ENCODE results near the gene MTM1. TPM values are rescaled to one million over a fixed set of nuclear protein-coding genes. Genes with fewer than 3 reads are reported as not detected.

MTM1 gene
- total and polyA plus RNA-seq, 2 donors (not counting 1 experiment from before 2014, with no cell fraction given), result 8.7 to 29.8 TPM

GRCh38 chrX:150616179-150616862 is 47.9 kb downstream of the MTM1 start:
- ChIA-PET POLR2A (no interaction called here), CTCF (no interaction called here)
- H3K4me3 Mint-ChIP-seq, result no peak overlapping the region
- H3K4me2 ChIP-seq (replicated peaks; ENCODE audit: low read depth, low read length, poor library complexity, severe bottlenecking), result no peak overlapping the region
- H2AFZ ChIP-seq (ENCODE audit: insufficient read depth, low read depth, low read length, poor library complexity, severe bottlenecking), result no peak overlapping the region
- TF ChIP-seq, protein P1, sequence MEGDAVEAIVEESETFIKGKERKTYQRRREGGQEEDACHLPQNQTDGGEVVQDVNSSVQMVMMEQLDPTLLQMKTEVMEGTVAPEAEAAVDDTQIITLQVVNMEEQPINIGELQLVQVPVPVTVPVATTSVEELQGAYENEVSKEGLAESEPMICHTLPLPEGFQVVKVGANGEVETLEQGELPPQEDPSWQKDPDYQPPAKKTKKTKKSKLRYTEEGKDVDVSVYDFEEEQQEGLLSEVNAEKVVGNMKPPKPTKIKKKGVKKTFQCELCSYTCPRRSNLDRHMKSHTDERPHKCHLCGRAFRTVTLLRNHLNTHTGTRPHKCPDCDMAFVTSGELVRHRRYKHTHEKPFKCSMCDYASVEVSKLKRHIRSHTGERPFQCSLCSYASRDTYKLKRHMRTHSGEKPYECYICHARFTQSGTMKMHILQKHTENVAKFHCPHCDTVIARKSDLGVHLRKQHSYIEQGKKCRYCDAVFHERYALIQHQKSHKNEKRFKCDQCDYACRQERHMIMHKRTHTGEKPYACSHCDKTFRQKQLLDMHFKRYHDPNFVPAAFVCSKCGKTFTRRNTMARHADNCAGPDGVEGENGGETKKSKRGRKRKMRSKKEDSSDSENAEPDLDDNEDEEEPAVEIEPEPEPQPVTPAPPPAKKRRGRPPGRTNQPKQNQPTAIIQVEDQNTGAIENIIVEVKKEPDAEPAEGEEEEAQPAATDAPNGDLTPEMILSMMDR (IDR thresholded peaks at IDR 0.05), result no peak
- TF ChIP-seq EZH2 (IDR thresholded peaks at IDR 0.05; ENCODE audit: borderline replicate concordance, insufficient read depth, low read depth, low read length, poor library complexity, severe bottlenecking), result no peak
- H3K4me3 ChIP-seq (ENCODE audit: control extremely low read depth in 1 of 5, extremely low read depth in 1 of 5, insufficient read depth in 1 of 5, low read depth in 2 of 5, low read length in 4 of 5), result no peak overlapping the region
- ATAC-seq (ENCODE audit: low read depth) (no peak), DNase-seq (no peak)
- no peaks in the 10 kb centered on the region for H3K4me1 ChIP-seq (ENCODE audit: control insufficient read depth in 2 of 2, insufficient read depth in 2 of 2, low read length in 2 of 2)
- no peak overlapping the region for H3K9ac ChIP-seq (ENCODE audit: low read length)
- no CpG with 5 or more reads among the region's 7 CpGs for WGBS (ENCODE audit: insufficient coverage)
- peaks cover 7% of the 10 kb centered on the region for H4K20me1 ChIP-seq (ENCODE audit: control insufficient read depth, insufficient read depth, low read length, poor library complexity, severe bottlenecking)
- H3K27ac Mint-ChIP-seq, result no peak overlapping the region
- peaks cover 8% of the 10 kb centered on the region for H3K4me1 Mint-ChIP-seq
- H3K9me3 Mint-ChIP-seq (ENCODE audit: insufficient read depth), result no peaks in the 10 kb centered on the region
- H3K79me2 ChIP-seq (ENCODE audit: control insufficient read depth, insufficient read depth, low read length), result no peaks in the 10 kb centered on the region
- intact Hi-C loops (cut with micrococcal nuclease), result no loop called here
- H3K27me3 ChIP-seq (replicated peaks in 1 of 4; ENCODE audit: control extremely low read depth in 1 of 4, control insufficient read depth in 3 of 4, insufficient read depth in 4 of 4, low read length in 3 of 4), result no peaks in the 10 kb centered on the region
- no peaks in the 10 kb centered on the region for H3K27me3 Mint-ChIP-seq
- no peaks in the 10 kb centered on the region for H3K9me3 ChIP-seq (ENCODE audit: control extremely low read depth in 1 of 3, control insufficient read depth in 2 of 3, insufficient read depth in 1 of 3, low read length in 2 of 3)
- H3K36me3 ChIP-seq (replicated peaks in 1 of 2; ENCODE audit: control extremely low read depth in 1 of 2, control insufficient read depth in 1 of 2, extremely low read depth in 1 of 2, insufficient read depth in 2 of 2, low read length in 1 of 2), result peaks cover 0 to 44% of the 10 kb centered on the region in 2 experiments
- no peak overlapping the region for H3K27ac ChIP-seq (ENCODE audit: low read length in 2 of 2)

GRCh38 chrX:150616863-150617198 is 48.4 kb downstream of the MTM1 start:
- ATAC-seq (ENCODE audit: low read depth) (no peak), DNase-seq (no peak)
- H3K27me3 ChIP-seq (replicated peaks in 1 of 4; ENCODE audit: control extremely low read depth in 1 of 4, control insufficient read depth in 3 of 4, insufficient read depth in 4 of 4, low read length in 3 of 4), result no peaks in the 10 kb centered on the region
- Mint-ChIP-seq H3K4me3 (no peak overlapping the region), H3K27ac (no peak overlapping the region), H3K9me3 (ENCODE audit: insufficient read depth) (no peaks in the 10 kb centered on the region), H3K27me3 (no peaks in the 10 kb centered on the region), H3K4me1 (peaks cover 8% of the 10 kb centered on the region)
- TF ChIP-seq EZH2 (IDR thresholded peaks at IDR 0.05; ENCODE audit: borderline replicate concordance, insufficient read depth, low read depth, low read length, poor library complexity, severe bottlenecking), result no peak
- TF ChIP-seq, protein P1 (IDR thresholded peaks at IDR 0.05), result no peak
- H3K4me2 ChIP-seq (replicated peaks; ENCODE audit: low read depth, low read length, poor library complexity, severe bottlenecking), result no peak overlapping the region
- H3K79me2 ChIP-seq (ENCODE audit: control insufficient read depth, insufficient read depth, low read length), result no peaks in the 10 kb centered on the region
- H3K9me3 ChIP-seq (ENCODE audit: control extremely low read depth in 1 of 3, control insufficient read depth in 2 of 3, insufficient read depth in 1 of 3, low read length in 2 of 3), result no peaks in the 10 kb centered on the region
- ChIA-PET CTCF (no interaction called here), POLR2A (no interaction called here)
- no peak overlapping the region for H3K27ac ChIP-seq (ENCODE audit: low read length in 2 of 2)
- H3K4me3 ChIP-seq (ENCODE audit: control extremely low read depth in 1 of 5, extremely low read depth in 1 of 5, insufficient read depth in 1 of 5, low read depth in 2 of 5, low read length in 4 of 5), result no peak overlapping the region
- intact Hi-C loops (cut with micrococcal nuclease), result no loop called here
- WGBS (ENCODE audit: insufficient coverage), result no CpG with 5 or more reads among the region's 2 CpGs
- peaks cover 7% of the 10 kb centered on the region for H4K20me1 ChIP-seq (ENCODE audit: control insufficient read depth, insufficient read depth, low read length, poor library complexity, severe bottlenecking)
- no peaks in the 10 kb centered on the region for H3K4me1 ChIP-seq (ENCODE audit: control insufficient read depth in 2 of 2, insufficient read depth in 2 of 2, low read length in 2 of 2)
- H3K9ac ChIP-seq (ENCODE audit: low read length), result no peak overlapping the region
- no peak overlapping the region for H2AFZ ChIP-seq (ENCODE audit: insufficient read depth, low read depth, low read length, poor library complexity, severe bottlenecking)
- H3K36me3 ChIP-seq (replicated peaks in 1 of 2; ENCODE audit: control extremely low read depth in 1 of 2, control insufficient read depth in 1 of 2, extremely low read depth in 1 of 2, insufficient read depth in 2 of 2, low read length in 1 of 2), result peaks cover 0 to 48% of the 10 kb centered on the region in 2 experiments

Measured in B cell (primary cell).